Endothelial cell of umbilical vein (primary cell): ENCODE measurements around the gene DAG1. TPM values are rescaled to one million over a fixed set of nuclear protein-coding genes. Genes with fewer than 3 reads are reported as not detected.

Experiments
- BruUV-seq: library from RNA; stranded (reverse); fragments of 400-500 nt; replicated peaks from 2 replicates; lab custom pipeline; 2021; lab: Mats Ljungman, UMichigan
- CTCF ChIA-PET: fragments of 300-600, 350-600 bp; sonication (Branson Sonifier 250); formaldehyde crosslinking; loops from one replicate; lab custom pipeline; 2021; ENCODE audit warnings: antibody characterized with exemption, inconsistent platforms; lab: Charles Lee
- POLR2A ChIA-PET: fragments of 300-600, 350-600 bp; sonication (Branson Sonifier 250); formaldehyde crosslinking; loops from one replicate; lab custom pipeline; 2021; ENCODE audit warnings: antibody characterized with exemption, inconsistent platforms; lab: Charles Lee
- DNase-seq: peaks from one replicate; pipeline ENCODE4 v3.0.0-alpha.2; 2011; ENCODE audit warnings: low read depth, low spot score
- FAIRE-seq: peaks from 2 replicates; lab custom pipeline; 2011; peaks lifted over from hg19 to GRCh38; lab: Jason Lieb, UNC
- H2AFZ ChIP-seq: 2 replicates; pipeline ENCODE4 v1.6.0; 2012; ENCODE audit warnings: low read depth, low read length, control low read depth, inconsistent platforms
- H3K27ac ChIP-seq: 2 replicates; pipeline ENCODE4 v1.5.1; 2011; ENCODE audit warnings: low read depth, mild to moderate bottlenecking, control low read depth, low read length, moderate library complexity; ENCODE audit not compliant: insufficient read depth
- H3K27me3 ChIP-seq, 2 experiments: 2 replicates each; pipeline versions ENCODE4 v1.6.0 to v1.6.1; 2011; ENCODE audit warnings: low read length in 2 of 2, mixed read lengths in 1 of 2; ENCODE audit not compliant: control insufficient read depth in 2 of 2, insufficient read depth in 2 of 2
- H3K36me3 ChIP-seq, 2 experiments: 2 replicates in 1 of 2; 3 replicates in 1 of 2; pipeline ENCODE4 v1.5.1; 2011; ENCODE audit warnings: low read length in 2 of 2, mild to moderate bottlenecking in 1 of 2, moderate library complexity in 1 of 2; ENCODE audit not compliant: control insufficient read depth in 2 of 2, insufficient read depth in 2 of 2; ENCODE audit errors: extremely low read depth in 1 of 2
- H3K4me1 ChIP-seq: 3 replicates; pipeline ENCODE4 v1.5.1; 2011; ENCODE audit warnings: mild to moderate bottlenecking, low read length; ENCODE audit not compliant: control insufficient read depth, insufficient read depth; ENCODE audit errors: extremely low read depth
- H3K4me2 ChIP-seq: 2 replicates; pipeline ENCODE4 v1.6.1; 2011; ENCODE audit warnings: low read length, control low read depth, mixed read lengths; ENCODE audit not compliant: insufficient read depth
- H3K4me3 ChIP-seq, 3 experiments: fragments of 200-600 bp in 1 of 3; sonication (generic), shearing (Covaris generic) in 1 of 3; replicated peaks in 1 of 3; 2 replicates each; pipeline ENCODE4 v1.5.1; 2011 to 2016; ENCODE audit warnings: control low read depth in 3 of 3, low read length in 3 of 3, mild to moderate bottlenecking in 2 of 3, inconsistent platforms in 1 of 3, low read depth in 1 of 3, moderate library complexity in 1 of 3; ENCODE audit not compliant: insufficient read depth in 1 of 3
- H3K79me2 ChIP-seq: 2 replicates; pipeline ENCODE4 v1.6.0; 2012; ENCODE audit warnings: low read length, inconsistent platforms; ENCODE audit not compliant: control insufficient read depth, insufficient read depth
- H3K9ac ChIP-seq: replicated peaks from 2 replicates; pipeline ENCODE3; 2011; ENCODE audit warnings: low read length, control low read depth; ENCODE audit not compliant: insufficient read depth; ENCODE audit errors: extremely low read depth
- H3K9me1 ChIP-seq: replicated peaks from 3 replicates; pipeline ENCODE4 v1.6.0; 2011; ENCODE audit warnings: mild to moderate bottlenecking, low read length; ENCODE audit not compliant: control insufficient read depth, insufficient read depth; ENCODE audit errors: extremely low read depth
- H3K9me3 ChIP-seq: replicated peaks from 2 replicates; pipeline ENCODE4 v1.5.1; 2012; ENCODE audit warnings: low read length, inconsistent platforms; ENCODE audit not compliant: control insufficient read depth, insufficient read depth
- H4K20me1 ChIP-seq: replicated peaks from 2 replicates; pipeline ENCODE3; 2011; ENCODE audit warnings: mild to moderate bottlenecking, low read length; ENCODE audit not compliant: control insufficient read depth, insufficient read depth; ENCODE audit errors: extremely low read depth
- FOS ChIP-seq: IDR thresholded peaks from 2 replicates; pipeline ENCODE4 v1.6.1; 2011; ENCODE audit warnings: mild to moderate bottlenecking, low read length, moderate library complexity, borderline replicate concordance; ENCODE audit not compliant: insufficient read depth
- GATA2 ChIP-seq: IDR thresholded peaks from 2 replicates; pipeline ENCODE4 v1.7.0; 2011; ENCODE audit warnings: low read depth, mild to moderate bottlenecking, moderate library complexity, mixed read lengths, low read length; ENCODE audit not compliant: insufficient read length, insufficient read depth
- MAX ChIP-seq: IDR thresholded peaks from 2 replicates; pipeline ENCODE4 v1.6.1; 2011; ENCODE audit not compliant: insufficient read depth, insufficient read length
- POLR2A ChIP-seq: IDR thresholded peaks from 2 replicates; pipeline ENCODE4 v1.6.1; 2012; ENCODE audit warnings: low read depth, mild to moderate bottlenecking, control low read depth, low read length
- POLR2AphosphoS5 ChIP-seq: IDR thresholded peaks from 2 replicates; pipeline ENCODE4 v1.6.1; 2012; ENCODE audit warnings: low read depth, mild to moderate bottlenecking, control low read depth, low read length, moderate library complexity; ENCODE audit not compliant: insufficient read depth
- dilution Hi-C: fragments of 300-500 bp; cut with MboI; formaldehyde crosslinking; loops from one replicate; pipeline ENCODE4 v1.15.0; 2019; ENCODE audit warnings: low sequenced_read_pairs; ENCODE audit not compliant: extremely low pct_ligation_motif_present
- intact Hi-C: fragments of 100-400 bp; cut with micrococcal nuclease; formaldehyde crosslinking; loops from one replicate; pipeline ENCODE4 v1.10.0; 2022
- polyA plus RNA-seq, 4 experiments: library from polyadenylated mRNA; depleted of rRNA in 3 of 4; stranded (reverse) in 3 of 4; unstranded in 1 of 4; fragments of >200 nt; gene quantifications; 2 replicates each; pipeline versions ENCODE4 v1.2.1 to v1.2.3, GENCODE V29; 2011 to 2012; ENCODE audit warnings: missing spikeins in 1 of 4
- total RNA-seq: library from RNA; stranded (reverse); gene quantifications from 2 replicates; pipeline ENCODE4 v1.2.3, GENCODE V29; 2021

The DAG1 gene
- total and polyA plus RNA-seq, 2 donors (not counting 3 experiments of a cell fraction or from before 2014, with no cell fraction given) = 59.6 to 97.5 TPM

GRCh38 chr3:49471856-49472495 lies 1.9 kb downstream of the DAG1 start:
- H2AFZ ChIP-seq = no peak overlapping the region
- POLR2A ChIA-PET = interaction anchor here (0.5 kb wide), 1 partner anchor 443 kb away, joined by 4 read pairs; no protein-coding TSS in a partner anchor
- BruUV-seq = no TSS peak
- no peaks in the 10 kb centered on the region for H3K36me3 ChIP-seq
- no peaks in the 10 kb centered on the region for H3K9me3 ChIP-seq
- no peaks in the 10 kb centered on the region for H3K9me1 ChIP-seq
- H3K27ac ChIP-seq = no peak overlapping the region
- no peak overlapping the region for H3K4me2 ChIP-seq
- peaks cover 21% of the 10 kb centered on the region for H3K79me2 ChIP-seq
- CTCF ChIA-PET = interaction anchor here (1.6 to 4.3 kb wide), 2 partner anchors 23 to 379 kb away, joined by 3 to 28 read pairs; no protein-coding TSS in a partner anchor
- no peaks in the 10 kb centered on the region for H3K27me3 ChIP-seq
- FAIRE-seq = no peak
- H3K4me3 ChIP-seq = no peak overlapping the region
- dilution Hi-C loops = no loop called here
- H4K20me1 ChIP-seq = no peaks in the 10 kb centered on the region
- no peak overlapping the region for H3K9ac ChIP-seq
- H3K4me1 ChIP-seq = peaks cover 21% of the 10 kb centered on the region
- TF ChIP-seq POLR2AphosphoS5 = no peak
- TF ChIP-seq FOS = no peak
- TF ChIP-seq POLR2A = no peak
- no peak for TF ChIP-seq MAX
- TF ChIP-seq GATA2 = no peak
- no peak for DNase-seq
- intact Hi-C loops = no loop called here

GRCh38 chr3:49476563-49476962 lies 6.5 kb downstream of the DAG1 start:
- Histone ChIP-seq H3K4me3 (no peak overlapping the region), H3K79me2 (peaks cover 13% of the 10 kb centered on the region), H3K9me3 (no peaks in the 10 kb centered on the region), H3K36me3 (peaks cover 0 to 3% of the 10 kb centered on the region in 2 experiments), H3K4me1 (peaks cover 4% of the 10 kb centered on the region), H3K9me1 (no peaks in the 10 kb centered on the region), H4K20me1 (no peaks in the 10 kb centered on the region), H3K27ac (no peak overlapping the region), H3K27me3 (no peaks in the 10 kb centered on the region), H3K4me2 (no peak overlapping the region), H3K9ac (no peak overlapping the region), H2AFZ (no peak overlapping the region)
- intact Hi-C loops = no loop called here
- POLR2A ChIA-PET = no interaction called here
- peak; percentile 47 for DNase-seq
- CTCF ChIA-PET = interaction anchor here (1.2 kb wide), 1 partner anchor 22 kb away, joined by 3 read pairs; no protein-coding TSS in a partner anchor
- peak; percentile 61 for FAIRE-seq
- peak; percentile 64 for TF ChIP-seq GATA2
- no peak for TF ChIP-seq POLR2A
- TF ChIP-seq FOS = peak; percentile 58
- peak; percentile 54 for TF ChIP-seq POLR2AphosphoS5
- BruUV-seq = no TSS peak
- dilution Hi-C loops = no loop called here
